ENCODE measurements around the gene SYTL4. TPM values are rescaled to one million over a fixed set of nuclear protein-coding genes. Genes with fewer than 3 reads are reported as not detected.

Gene SYTL4
- total and polyA plus RNA-seq, 2 of the 13 experiments (the other 11 are each of a cell fraction or from before 2014, with no cell fraction given), result 0.41 to 0.73 TPM

- no peak for TF ChIP-seq ZNF678 (CRISPR knock-in tag; IDR thresholded peaks at IDR 0.05)
- TF ChIP-seq POLR2A (IDR thresholded peaks at IDR 0.05; ENCODE audit: insufficient read depth in 1 of 2, low read depth in 2 of 2, low read length in 2 of 2), result no peak
Observed at GRCh38 chrX:100680756-100681155, 51.2 kb downstream of the SYTL4 start (continued).

- Histone ChIP-seq H3K4me1 (ENCODE audit: insufficient read depth, low read length) (peaks cover 10% of the 10 kb centered on the region), H3K27ac (ENCODE audit: extremely low read length, insufficient read depth, low read length) (no peak overlapping the region), H3K4me3 (replicated peaks in 1 of 3; ENCODE audit: insufficient read depth in 1 of 3, low read depth in 2 of 3, low read length in 3 of 3) (no peak overlapping the region), H3K4me2 (ENCODE audit: low read depth, low read length) (no peak overlapping the region), H2AFZ (ENCODE audit: low read length) (no peak overlapping the region), H4K20me1 (ENCODE audit: insufficient read depth, low read length) (no peaks in the 10 kb centered on the region), H3K36me3 (replicated peaks in 1 of 2; ENCODE audit: control insufficient read depth in 1 of 2, insufficient read depth in 2 of 2, low read length in 2 of 2) (no peaks in the 10 kb centered on the region), H3K27me3 (ENCODE audit: control insufficient read depth in 1 of 2, insufficient read depth in 2 of 2, low read length in 2 of 2) (no peaks in the 10 kb centered on the region), H3K9ac (ENCODE audit: insufficient read depth, low read depth, low read length) (no peak overlapping the region), H3K79me2 (ENCODE audit: insufficient read depth, low read length) (no peaks in the 10 kb centered on the region), H3K9me3 (ENCODE audit: low read length) (no peaks in the 10 kb centered on the region)
- intact Hi-C loops (cut with micrococcal nuclease; ENCODE audit: unreplicated experiment), result no loop called here
- BruUV-seq (replicated peaks), result no TSS peak
- WGBS (ENCODE audit: low lambda C conversion rate), result 47% methylated on average over 5 of the region's 5 CpGs
- DNase-seq (ENCODE audit: low spot score), result no peak
- ChIA-PET POLR2A (no interaction called here), CTCF (ENCODE audit: low intra/inter-chr PET ratio, low total read pairs) (no interaction called here)
- no peak for FAIRE-seq
- in situ Hi-C loops (cut with HindIII; ENCODE audit: extremely low pct_ligation_motif_present, low pct_unique_long_range_greater_than_20kb), result no loop called here
- ATAC-seq, result no peak
- no peak for TF ChIP-seq ZFP91 (CRISPR knock-in tag; IDR thresholded peaks at IDR 0.05; ENCODE audit: borderline replicate concordance)
Observed at GRCh38 chrX:100677611-100678181, 54.2 kb downstream of the SYTL4 start.

GRCh38 chrX:100674705-100675104, 57.2 kb downstream of the SYTL4 start:
- ChIA-PET POLR2A (no interaction called here), CTCF (ENCODE audit: low intra/inter-chr PET ratio, low total read pairs) (no interaction called here)
- H3K36me3 ChIP-seq (replicated peaks in 1 of 2; ENCODE audit: control insufficient read depth in 1 of 2, insufficient read depth in 2 of 2, low read length in 2 of 2), result no peaks in the 10 kb centered on the region
- FAIRE-seq (no peak), ATAC-seq (no peak), DNase-seq (ENCODE audit: low spot score) (no peak)
- H3K4me1 ChIP-seq (ENCODE audit: insufficient read depth, low read length), result peaks cover 10% of the 10 kb centered on the region
- no peaks in the 10 kb centered on the region for H3K27me3 ChIP-seq (ENCODE audit: control insufficient read depth in 1 of 2, insufficient read depth in 2 of 2, low read length in 2 of 2)
- no peak for TF ChIP-seq SRSF4 (IDR thresholded peaks at IDR 0.05; ENCODE audit: low read depth, low read length, poor library complexity, severe bottlenecking)
- H3K4me3 ChIP-seq (replicated peaks in 1 of 3; ENCODE audit: insufficient read depth in 1 of 3, low read depth in 2 of 3, low read length in 3 of 3), result no peak overlapping the region
- no peak overlapping the region for H3K27ac ChIP-seq (ENCODE audit: extremely low read length, insufficient read depth, low read length)
- WGBS (ENCODE audit: low lambda C conversion rate), result 82% methylated on average over 1 of the region's 2 CpGs
- H4K20me1 ChIP-seq (ENCODE audit: insufficient read depth, low read length), result no peaks in the 10 kb centered on the region
- no peak overlapping the region for H3K4me2 ChIP-seq (ENCODE audit: low read depth, low read length)
- H3K79me2 ChIP-seq (ENCODE audit: insufficient read depth, low read length), result no peaks in the 10 kb centered on the region
- intact Hi-C loops (cut with micrococcal nuclease; ENCODE audit: unreplicated experiment) (no loop called here), in situ Hi-C loops (cut with HindIII; ENCODE audit: extremely low pct_ligation_motif_present, low pct_unique_long_range_greater_than_20kb) (no loop called here)
- BruUV-seq (replicated peaks), result no TSS peak
- H3K9ac ChIP-seq (ENCODE audit: insufficient read depth, low read depth, low read length), result no peak overlapping the region
- H2AFZ ChIP-seq (ENCODE audit: low read length), result no peak overlapping the region
- no peaks in the 10 kb centered on the region for H3K9me3 ChIP-seq (ENCODE audit: low read length)

All from HepG2 (cell line).